Panc1 (cell line): Measurements from ENCODE around the gene FKBP5. TPM values are rescaled to one million over a fixed set of nuclear protein-coding genes. Genes with fewer than 3 reads are reported as not detected.

Experiments
- ATAC-seq: fragments of 200-7000 bp; cut with Tn5 transposase; 2 replicates; pipeline ENCODE4 v1.9.1; 2020; ENCODE audit warnings: mild to moderate bottlenecking, moderate library complexity
- BruUV-seq: library from RNA; stranded (reverse); fragments of 400-500 nt; replicated peaks from 2 replicates; lab custom pipeline; 2021; lab: Mats Ljungman, UMichigan
- CTCF ChIA-PET: fragments of 300-600 bp; sonication (Branson Sonifier 250); formaldehyde crosslinking; loops from one replicate; lab custom pipeline; 2022; ENCODE audit warnings: antibody characterized with exemption; lab: Charles Lee
- POLR2A ChIA-PET: fragments of 300-600 bp; sonication (Branson Sonifier 250); formaldehyde crosslinking; loops from one replicate; lab custom pipeline; 2022; ENCODE audit warnings: antibody characterized with exemption; lab: Charles Lee
- DNase-seq: peaks from one replicate; pipeline ENCODE4 v3.0.0-alpha.2; 2010; ENCODE audit warnings: low read depth, low spot score
- H3K27ac ChIP-seq: 2 replicates; pipeline ENCODE4 v1.5.1; 2011; ENCODE audit warnings: mild to moderate bottlenecking, low read length, inconsistent platforms
- H3K27me3 ChIP-seq: fragments of 200-500 bp; sonication (Bioruptor generic); 2 replicates; pipeline ENCODE4 v1.6.0; 2014; ENCODE audit warnings: low read length, inconsistent platforms; ENCODE audit not compliant: control insufficient read depth, insufficient read depth
- H3K36me3 ChIP-seq: fragments of 200-500 bp; sonication (Bioruptor generic); 2 replicates; pipeline ENCODE4 v1.5.1; 2014; ENCODE audit warnings: inconsistent platforms, mild to moderate bottlenecking, low read length, moderate library complexity; ENCODE audit not compliant: control insufficient read depth, insufficient read depth
- H3K4me1 ChIP-seq: 2 replicates; pipeline ENCODE4 v1.5.1; 2011; ENCODE audit warnings: inconsistent platforms, mild to moderate bottlenecking, low read length, moderate library complexity; ENCODE audit not compliant: control insufficient read depth, insufficient read depth
- H3K4me3 ChIP-seq, 2 experiments: 2 replicates each; pipeline ENCODE4 v1.5.1; 2011 to 2012; ENCODE audit warnings: low read depth in 2 of 2, low read length in 2 of 2, mild to moderate bottlenecking in 2 of 2, inconsistent platforms in 1 of 2, moderate library complexity in 1 of 2
- H3K9me3 ChIP-seq: fragments of 200-500 bp; sonication (Bioruptor generic); 2 replicates; pipeline ENCODE4 v1.5.1; 2014; ENCODE audit warnings: low read depth, mild to moderate bottlenecking, inconsistent platforms, low read length, moderate library complexity; ENCODE audit not compliant: control insufficient read depth, insufficient read depth
- POLR2AphosphoS5 ChIP-seq: IDR thresholded peaks from 2 replicates; pipeline ENCODE4 v1.6.1; 2012; ENCODE audit warnings: mild to moderate bottlenecking, low read depth, low read length, moderate library complexity
- REST ChIP-seq, 2 experiments: IDR thresholded peaks; 2 replicates each; pipeline ENCODE4 v1.6.1; 2011 to 2012; ENCODE audit warnings: low read depth in 2 of 2, control low read depth in 1 of 2, low read length in 1 of 2, mild to moderate bottlenecking in 1 of 2, moderate library complexity in 1 of 2; ENCODE audit not compliant: insufficient read depth in 1 of 2
- SIN3A ChIP-seq: IDR thresholded peaks from 2 replicates; pipeline ENCODE4 v1.6.1; 2012; ENCODE audit warnings: low read depth, mild to moderate bottlenecking, low read length, moderate library complexity, borderline replicate concordance; ENCODE audit not compliant: insufficient read depth
- TCF7L2 ChIP-seq: IDR thresholded peaks from 2 replicates; pipeline ENCODE4 v1.6.1; 2011; ENCODE audit warnings: mild to moderate bottlenecking, low read depth, low read length, inconsistent platforms
- in situ Hi-C: cut with HindIII; loops from 2 replicates; pipeline ENCODE4 v1.10.0; 2016; ENCODE audit warnings: low sequenced_read_pairs, low pct_unique_long_range_greater_than_20kb
- intact Hi-C: fragments of 100-400 bp; cut with micrococcal nuclease; formaldehyde crosslinking; loops from one replicate; pipeline ENCODE4 v1.10.0; 2022; ENCODE audit not compliant: unreplicated experiment
- total RNA-seq: library from RNA; stranded (reverse); gene quantifications from one replicate; pipeline ENCODE4 v1.2.1, GENCODE V29; 2021; ENCODE audit not compliant: unreplicated experiment
- TF ChIP-seq, protein P1 (sequence below): fragments of 450-650 bp; IDR thresholded peaks from 2 replicates; pipeline ENCODE4 v1.5.1; 2017; ENCODE audit warnings: mild to moderate bottlenecking

FKBP5 gene
- total RNA-seq, 1 experiment from 2014 or later = 25.2 TPM

DNA sequence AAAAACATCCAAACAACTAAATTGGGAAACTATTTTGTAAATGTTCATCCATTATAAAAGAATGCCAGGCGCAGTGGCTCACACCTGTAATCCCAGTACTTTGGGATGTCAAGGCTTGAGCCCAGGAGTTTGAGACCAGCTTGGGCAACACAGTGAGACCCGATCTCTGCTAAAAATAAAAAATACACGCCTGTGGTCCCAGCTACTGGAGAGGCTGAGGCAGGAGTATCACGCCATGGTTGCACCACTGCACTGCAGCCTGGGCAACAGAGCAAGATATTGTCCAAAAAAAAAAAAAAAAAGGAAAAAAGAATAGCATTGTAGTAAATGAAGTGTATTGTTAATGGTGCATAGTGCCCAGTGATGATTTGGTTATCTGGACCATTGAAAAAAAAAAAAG lies 38.7 kb downstream of the FKBP5 start:
- CTCF ChIA-PET = interaction anchor here (0.7 kb wide), 1 partner anchor 93 kb away, joined by 3 read pairs; no protein-coding TSS in a partner anchor
- TF ChIP-seq, protein P1, sequence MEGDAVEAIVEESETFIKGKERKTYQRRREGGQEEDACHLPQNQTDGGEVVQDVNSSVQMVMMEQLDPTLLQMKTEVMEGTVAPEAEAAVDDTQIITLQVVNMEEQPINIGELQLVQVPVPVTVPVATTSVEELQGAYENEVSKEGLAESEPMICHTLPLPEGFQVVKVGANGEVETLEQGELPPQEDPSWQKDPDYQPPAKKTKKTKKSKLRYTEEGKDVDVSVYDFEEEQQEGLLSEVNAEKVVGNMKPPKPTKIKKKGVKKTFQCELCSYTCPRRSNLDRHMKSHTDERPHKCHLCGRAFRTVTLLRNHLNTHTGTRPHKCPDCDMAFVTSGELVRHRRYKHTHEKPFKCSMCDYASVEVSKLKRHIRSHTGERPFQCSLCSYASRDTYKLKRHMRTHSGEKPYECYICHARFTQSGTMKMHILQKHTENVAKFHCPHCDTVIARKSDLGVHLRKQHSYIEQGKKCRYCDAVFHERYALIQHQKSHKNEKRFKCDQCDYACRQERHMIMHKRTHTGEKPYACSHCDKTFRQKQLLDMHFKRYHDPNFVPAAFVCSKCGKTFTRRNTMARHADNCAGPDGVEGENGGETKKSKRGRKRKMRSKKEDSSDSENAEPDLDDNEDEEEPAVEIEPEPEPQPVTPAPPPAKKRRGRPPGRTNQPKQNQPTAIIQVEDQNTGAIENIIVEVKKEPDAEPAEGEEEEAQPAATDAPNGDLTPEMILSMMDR = no peak
- TF ChIP-seq SIN3A (no peak), REST (IDR thresholded peaks at IDR 0.05; ENCODE audit: insufficient read depth in 1 of 2, low read depth in 2 of 2, low read length in 1 of 2) (no peak), TCF7L2 (no peak), POLR2AphosphoS5 (no peak)

DNA sequence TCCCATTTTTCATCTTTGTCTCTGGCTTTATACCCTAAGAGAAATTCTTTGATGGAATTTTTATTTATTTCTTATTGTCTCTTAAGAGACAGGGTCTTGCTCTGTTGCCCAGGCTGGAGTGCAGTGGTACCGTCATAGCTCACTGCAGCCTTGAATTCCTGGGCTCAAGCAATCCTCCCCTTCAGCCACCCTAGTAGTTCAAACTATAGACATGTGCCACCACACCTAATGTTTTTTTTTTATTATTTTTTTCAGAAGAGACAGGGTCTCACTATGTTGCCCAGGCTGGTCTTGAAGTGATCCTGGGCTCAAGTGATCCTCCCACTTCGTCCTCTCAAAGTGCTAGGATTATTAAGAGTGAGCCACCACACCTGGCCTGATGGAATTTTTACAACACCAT lies 40.5 kb downstream of the FKBP5 start:
- ATAC-seq = no peak
- no peak for TF ChIP-seq POLR2AphosphoS5
- no peak for TF ChIP-seq SIN3A
- TF ChIP-seq, protein P1 = no peak
- TF ChIP-seq TCF7L2 = no peak
- no peak for TF ChIP-seq REST (IDR thresholded peaks at IDR 0.05; ENCODE audit: insufficient read depth in 1 of 2, low read depth in 2 of 2, low read length in 1 of 2)
- POLR2A ChIA-PET = interaction anchor here (1.0 kb wide), 1 partner anchor 18 kb away, joined by 3 read pairs; no protein-coding TSS in a partner anchor
- no peaks in the 10 kb centered on the region for H3K27me3 ChIP-seq
- H3K27ac ChIP-seq = no peak overlapping the region
- BruUV-seq = no TSS peak
- DNase-seq = no peak
- intact Hi-C loops (no loop called here), in situ Hi-C loops (no loop called here)
- no peaks in the 10 kb centered on the region for H3K36me3 ChIP-seq
- H3K4me1 ChIP-seq = no peaks in the 10 kb centered on the region
- CTCF ChIA-PET = no interaction called here
- no peak overlapping the region for H3K4me3 ChIP-seq
- no peaks in the 10 kb centered on the region for H3K9me3 ChIP-seq

More for the DNA sequence above, 38.7 kb downstream of the FKBP5 start:
- Histone ChIP-seq H3K4me1 (no peaks in the 10 kb centered on the region), H3K36me3 (no peaks in the 10 kb centered on the region), H3K4me3 (no peak overlapping the region), H3K9me3 (no peaks in the 10 kb centered on the region), H3K27me3 (no peaks in the 10 kb centered on the region), H3K27ac (no peak overlapping the region)
- ATAC-seq = no peak
- intact Hi-C loops (no loop called here), in situ Hi-C loops (no loop called here)
- DNase-seq = no peak
- no TSS peak for BruUV-seq
- POLR2A ChIA-PET = no interaction called here
